NCI-H2196 treated with DMSO at 0.1 percent for 48 hours (cell line): ENCODE results near the gene ELOF1.
"Not testable (repeated sequence)": the region's sequence is repeated elsewhere in the genome, so short reads cannot be mapped to it uniquely, and the experiment has no call there.

ENCODE experiments used
- DNase-seq: peaks from one replicate; lab custom pipeline; 2025; ENCODE audit not compliant: unreplicated experiment; lab: John Stamatoyannopoulos, UW

The ELOF1 gene

DNA sequence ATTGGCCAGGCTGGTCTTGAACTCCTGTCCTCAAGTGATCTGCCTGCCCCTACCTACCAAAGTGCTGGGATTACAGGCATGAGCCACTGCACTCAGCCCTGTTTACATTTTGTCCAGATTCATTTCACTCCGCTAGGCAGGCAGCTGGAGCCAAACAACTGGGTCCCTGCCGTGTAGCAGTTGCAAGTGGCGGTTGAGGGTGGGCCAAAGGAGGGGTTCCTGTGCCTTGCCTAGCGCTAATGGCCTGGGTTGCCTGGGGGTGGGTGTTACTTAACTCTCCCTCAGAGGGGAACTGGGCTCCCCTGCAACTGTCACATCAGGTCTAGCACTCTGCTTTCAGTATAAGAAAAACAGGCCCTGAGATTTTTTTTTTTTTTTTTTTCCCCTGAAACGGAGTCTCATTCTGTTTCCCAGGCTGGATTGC lies 11.0 kb upstream of the ELOF1 start:
- DNase-seq: no peak

- DNase-seq: no peak
These were observed 7.1 kb upstream of the ELOF1 start for GRCh38 chr19:11566164-11566563.

- not testable (repeated sequence) for DNase-seq
These were observed 6.6 kb upstream of the ELOF1 start for GRCh38 chr19:11565649-11565980.

DNA sequence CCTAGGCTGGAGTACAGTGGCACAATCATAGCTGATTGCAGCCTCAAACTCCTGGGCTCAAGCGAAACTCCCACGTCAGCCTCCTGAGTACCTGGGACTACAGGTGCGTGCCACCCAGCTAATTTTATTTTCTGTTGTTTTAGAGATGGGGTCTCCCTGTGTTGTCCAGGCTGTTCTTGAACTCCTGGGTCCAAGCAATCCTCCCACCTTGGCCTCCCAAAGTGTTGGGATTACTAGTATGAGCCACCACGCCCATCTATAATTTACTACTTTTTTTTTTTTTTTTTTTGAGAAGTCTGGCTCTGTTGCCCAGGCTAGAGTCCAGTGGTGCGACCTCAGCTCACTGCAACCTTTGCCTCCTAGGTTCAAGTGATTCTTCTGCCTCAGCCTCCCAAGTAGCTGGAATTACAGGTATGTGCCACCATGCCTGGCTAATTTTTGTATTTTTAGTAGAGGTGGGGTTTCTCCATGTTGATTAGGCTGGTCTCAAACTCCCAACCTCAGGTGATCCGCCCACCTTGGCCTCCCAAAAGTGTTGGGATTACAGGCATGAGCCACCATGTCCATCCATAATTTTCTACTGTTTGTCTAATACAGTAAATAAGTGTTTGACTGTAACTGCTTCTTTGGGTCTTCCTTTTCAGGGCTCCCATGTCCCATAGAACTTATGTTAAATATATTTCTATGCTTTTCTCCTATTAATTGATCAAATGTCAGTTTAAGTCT lies 5.2 kb upstream of the ELOF1 start:
- not testable (repeated sequence) for DNase-seq

DNA sequence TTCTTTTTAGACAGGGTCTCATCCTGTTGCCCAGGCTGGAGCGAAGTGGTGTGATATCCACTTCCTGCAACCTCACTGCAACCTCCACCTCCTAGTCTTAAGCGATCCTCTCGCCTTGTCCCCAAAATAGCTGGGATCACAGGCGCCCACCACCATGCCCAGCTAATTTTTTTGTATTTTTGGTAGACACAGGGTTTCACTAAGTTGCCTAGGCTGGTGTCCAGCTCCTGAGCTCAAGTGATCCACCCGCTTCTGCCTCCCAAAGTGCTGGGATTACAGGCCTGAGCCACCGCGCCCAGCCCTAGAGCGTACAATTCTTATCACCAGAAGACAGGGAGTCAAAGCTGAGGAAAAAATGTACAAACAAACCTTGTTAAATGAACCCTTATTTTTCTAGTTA lies 4.5 kb upstream of the ELOF1 start:
- DNase-seq: no peak

- no peak for DNase-seq
These were observed 1.5 kb upstream of the ELOF1 start for GRCh38 chr19:11560404-11561051.

DNA sequence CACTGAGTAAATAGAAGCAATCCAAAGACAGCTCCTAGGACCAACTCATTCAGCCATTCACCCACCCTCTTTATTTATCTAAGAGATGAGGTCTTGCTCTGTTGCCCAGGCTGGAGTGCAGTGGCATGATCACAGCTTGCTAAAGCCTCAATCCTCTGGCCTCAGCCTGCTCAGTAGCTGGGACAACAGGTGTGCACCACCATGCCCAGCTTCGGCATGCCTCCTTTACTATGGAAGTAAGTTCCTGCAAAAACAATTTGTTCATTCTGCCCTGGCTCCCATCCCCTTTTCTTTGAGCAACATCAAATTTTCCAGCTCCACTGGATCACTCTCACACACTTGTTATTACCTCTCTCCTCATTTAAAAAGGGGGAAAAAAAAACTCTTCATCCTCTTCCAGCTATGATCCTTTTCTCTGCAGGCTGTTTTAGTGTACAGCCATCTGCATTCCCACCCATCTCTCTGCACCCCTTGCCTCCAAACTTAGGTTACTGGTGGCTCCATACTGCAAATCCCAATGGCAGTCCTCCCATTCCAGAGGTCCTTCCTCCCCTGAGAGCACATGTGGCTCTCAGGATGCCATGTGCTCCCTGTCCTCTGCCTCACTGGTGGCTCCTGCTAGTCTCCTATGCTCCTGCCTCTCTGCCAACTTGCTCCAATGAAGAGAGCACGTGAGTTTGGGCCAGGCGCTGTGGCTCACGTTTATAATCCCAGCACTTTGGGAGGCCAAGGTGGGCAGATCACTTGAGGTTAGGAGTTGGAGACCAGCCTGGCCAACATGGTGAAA lies 2.2 kb downstream of the ELOF1 start:
- DNase-seq: no peak

- DNase-seq: no peak
These were observed 3.8 kb downstream of the ELOF1 start for GRCh38 chr19:11555246-11555645.

DNA sequence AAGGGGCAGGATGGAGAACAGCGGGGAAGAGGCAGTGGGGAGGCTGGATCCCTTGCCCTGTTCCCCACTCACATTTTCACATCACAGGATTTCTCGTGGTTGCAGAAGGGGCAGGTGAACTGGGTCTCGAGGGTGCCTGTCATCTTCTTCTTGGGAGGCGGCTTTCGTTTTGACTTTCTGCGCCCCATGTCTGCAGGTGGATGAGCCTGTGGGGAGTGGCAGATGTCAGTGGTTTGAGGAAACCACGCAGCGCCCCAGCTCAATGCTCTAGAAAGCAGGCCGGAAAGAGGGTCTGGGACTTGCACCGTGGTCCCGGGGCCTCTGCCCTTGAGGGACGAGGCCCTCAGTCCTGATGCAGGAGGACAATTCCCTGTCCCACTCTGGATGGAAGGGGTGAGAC lies 4.9 kb downstream of the ELOF1 start:
- no peak for DNase-seq

DNA sequence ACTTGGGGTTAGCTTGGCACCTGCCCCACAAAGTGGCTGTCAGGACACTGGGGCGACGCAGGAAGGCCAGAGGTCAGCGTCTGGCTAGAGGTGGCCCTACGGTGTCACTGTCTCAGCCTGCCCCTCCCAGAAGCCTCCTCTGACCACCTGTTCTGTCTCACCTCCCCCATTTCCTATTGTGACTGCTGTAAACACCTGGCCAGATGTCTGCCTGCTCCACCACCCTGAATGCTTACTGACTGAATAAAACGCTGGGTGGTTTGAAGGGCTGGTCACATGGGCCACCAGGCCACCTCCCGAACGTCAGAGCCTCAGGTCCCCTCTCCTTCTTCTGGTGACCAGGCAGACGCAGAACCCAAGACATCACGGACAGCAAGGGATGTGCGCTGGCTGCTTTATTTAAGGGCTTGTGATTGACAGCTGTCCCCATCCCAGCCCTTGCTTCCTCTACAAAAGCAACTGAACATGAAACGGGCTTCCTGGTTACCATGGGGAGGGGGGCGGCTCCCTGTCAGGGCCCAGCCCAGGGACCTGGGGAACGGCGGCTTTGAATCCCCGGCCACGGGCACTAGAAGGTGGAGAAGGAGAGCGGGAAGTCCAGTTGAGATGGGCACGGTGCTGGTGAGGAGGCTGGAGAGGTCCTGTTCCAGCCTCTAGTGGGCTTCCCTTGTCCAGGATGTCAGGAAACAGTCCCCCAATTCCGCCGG lies 6.2 kb downstream of the ELOF1 start:
- no peak for DNase-seq

GRCh38 chr19:11551603-11552235 lies 7.3 kb downstream of the ELOF1 start:
- no peak for DNase-seq

DNA sequence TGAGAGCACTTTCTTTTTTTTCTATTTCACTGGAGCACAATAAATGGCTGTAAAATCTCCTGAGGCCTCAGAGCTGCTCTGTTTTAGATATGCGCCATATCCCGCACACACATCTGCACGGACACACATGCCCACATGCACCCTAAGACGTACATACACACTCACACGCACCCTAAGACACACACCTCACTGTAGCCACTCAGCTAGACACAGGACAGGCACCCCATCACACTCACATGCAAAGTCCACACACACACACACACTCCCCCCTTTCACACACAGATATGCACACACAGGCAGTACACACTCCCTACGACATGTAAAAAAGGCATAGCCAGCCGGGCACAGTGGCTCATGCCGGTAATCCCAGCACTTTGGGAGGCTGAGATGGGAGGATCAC lies 8.8 kb downstream of the ELOF1 start:
- DNase-seq: no peak

- no peak for DNase-seq
These were observed 9.6 kb downstream of the ELOF1 start for GRCh38 chr19:11549386-11549953.

DNA sequence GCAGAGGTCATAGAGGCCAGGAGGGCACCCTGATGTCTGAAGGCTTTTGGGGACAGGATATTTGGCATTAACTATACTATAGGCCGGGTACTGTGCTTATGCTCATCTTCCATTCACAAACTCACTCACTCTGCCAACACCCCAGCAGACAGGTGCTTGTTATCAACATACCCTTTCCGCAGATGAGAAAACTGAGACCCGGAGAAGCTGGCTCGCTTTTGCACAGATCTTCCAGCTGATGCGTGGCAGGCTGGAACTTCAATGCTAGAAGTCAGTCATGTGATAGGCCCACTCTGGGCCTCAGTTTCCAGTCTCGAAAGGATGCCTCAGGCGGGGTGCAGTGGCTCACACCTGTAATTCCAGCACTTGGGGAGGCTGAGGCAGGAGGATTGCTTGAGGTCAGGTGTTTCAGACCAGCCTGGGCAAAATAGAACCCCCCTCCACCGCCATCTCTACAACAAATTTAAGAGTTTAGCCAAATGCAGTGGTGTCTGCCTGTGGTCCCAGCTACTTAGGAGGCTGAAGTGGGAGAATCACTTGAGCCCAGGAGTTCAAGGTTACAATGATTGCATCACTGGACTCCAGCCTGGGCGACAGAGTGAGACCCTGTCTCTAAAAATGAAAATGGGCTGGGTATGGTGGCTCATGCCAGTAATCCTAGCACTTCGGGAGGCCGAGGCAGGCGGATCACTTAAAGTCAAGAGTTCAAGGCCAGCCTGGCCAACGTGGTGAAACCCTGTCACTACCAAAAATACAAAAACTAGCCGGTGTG lies 10.9 kb downstream of the ELOF1 start:
- no peak for DNase-seq

GRCh38 chr19:11541238-11541637 lies 17.8 kb downstream of the ELOF1 start:
- DNase-seq: no peak

DNA sequence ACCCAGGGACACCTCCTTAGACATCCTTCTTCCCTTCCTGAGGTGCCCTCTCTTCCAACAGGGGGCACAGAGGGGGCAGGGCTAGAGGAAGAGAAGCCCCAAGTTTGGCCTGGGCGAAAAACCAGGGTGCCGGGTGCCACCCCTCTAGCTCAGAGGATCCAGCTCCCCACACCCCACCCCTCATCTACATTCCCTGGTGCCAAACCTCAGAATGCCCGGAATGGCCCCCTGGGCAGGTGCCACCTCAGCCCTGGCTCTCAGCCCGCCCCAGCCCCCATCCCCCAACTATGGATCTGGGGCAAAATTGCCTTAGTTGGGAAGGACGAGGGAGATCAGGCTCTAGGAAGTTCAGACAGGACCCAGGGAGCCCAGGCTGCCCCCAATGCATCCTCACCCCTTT lies 18.4 kb downstream of the ELOF1 start:
- no peak for DNase-seq

GRCh38 chr19:11539495-11540365 lies 19.3 kb downstream of the ELOF1 start:
- DNase-seq: no peak

DNA sequence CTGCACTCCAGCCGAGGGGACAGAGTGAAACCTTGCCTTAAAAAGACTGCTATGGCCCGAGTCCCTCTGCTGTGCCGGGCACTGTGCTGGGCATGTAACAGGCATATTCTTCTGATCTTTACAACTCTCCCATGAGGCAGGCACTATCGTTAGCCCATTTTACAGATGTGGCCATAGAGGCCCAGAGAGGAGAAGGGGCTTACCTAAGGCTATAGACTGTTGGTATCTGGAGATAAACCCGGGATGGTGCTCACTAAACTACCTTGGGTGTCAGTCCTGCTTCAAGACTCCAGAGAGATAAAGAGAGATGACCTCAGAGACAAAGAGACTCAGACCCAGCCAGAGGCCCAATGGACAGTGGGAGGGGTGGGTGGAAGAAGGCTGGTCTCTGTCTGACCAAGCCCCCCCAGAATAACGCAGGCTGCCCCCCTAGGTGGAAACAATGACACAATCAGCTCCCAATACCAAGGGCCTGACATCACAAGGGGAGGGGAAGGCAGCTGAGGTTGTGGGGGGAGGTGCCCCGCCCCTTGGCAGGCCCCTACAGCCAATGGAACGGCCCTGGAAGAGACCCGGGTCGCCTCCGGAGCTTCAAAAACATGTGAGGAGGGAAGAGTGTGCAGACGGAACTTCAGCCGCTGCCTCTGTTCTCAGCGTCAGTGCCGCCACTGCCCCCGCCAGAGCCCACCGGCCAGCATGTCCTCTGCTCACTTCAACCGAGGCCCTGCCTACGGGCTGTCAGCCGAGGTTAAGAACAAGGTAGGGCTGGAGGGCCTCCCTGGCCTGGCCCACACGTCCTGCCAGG lies 20.6 kb downstream of the ELOF1 start, which contains the start of gene CNN1:
Gene CNN1 (plus strand): TSS at position 620 of the 805 bp plus-strand sequence. CDS start 77 bp downstream, at position 697.
- DNase-seq: no peak
